ENCODE results near the gene LY6G6C.

DNA sequence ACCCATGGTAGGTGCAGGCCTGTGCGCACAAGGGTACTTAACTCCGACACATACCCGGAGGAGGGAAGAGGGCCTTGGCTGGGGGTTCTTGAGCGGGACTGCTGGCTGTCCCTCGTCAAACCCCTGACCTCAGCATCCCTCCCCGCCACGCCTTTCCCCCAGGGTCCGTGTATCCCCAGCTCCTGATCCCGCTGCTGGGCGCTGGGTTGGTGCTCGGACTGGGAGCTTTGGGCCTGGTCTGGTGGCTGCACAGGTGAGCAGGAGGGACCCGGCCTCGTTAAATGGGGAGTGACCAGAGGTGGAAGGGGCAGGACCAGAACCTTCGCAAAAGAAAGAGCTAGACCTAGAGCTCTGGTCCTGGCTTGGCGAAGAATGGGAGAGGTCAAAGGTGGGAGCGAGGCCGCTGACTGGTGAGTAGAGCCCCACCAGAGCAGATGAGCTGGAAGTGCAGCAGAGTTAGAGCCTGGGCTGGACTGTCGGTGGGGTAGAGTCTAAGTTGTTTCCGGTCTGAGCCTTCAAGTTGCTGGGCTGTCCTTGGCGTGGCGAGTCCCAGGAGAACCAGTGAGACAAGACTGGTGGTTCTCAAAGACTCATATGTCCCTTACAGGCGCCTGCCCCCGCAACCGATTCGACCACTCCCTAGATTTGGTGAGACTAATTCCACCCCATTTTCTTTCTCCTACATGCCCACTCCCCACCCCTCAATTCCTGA, 2.6 kb upstream of the LY6G6C start:
- TF ChIP-seq EP300 (IDR thresholded peaks at IDR 0.05) (no peak), POLR2A (IDR thresholded peaks at IDR 0.05) (no peak)
- TF ChIP-seq, protein P1, sequence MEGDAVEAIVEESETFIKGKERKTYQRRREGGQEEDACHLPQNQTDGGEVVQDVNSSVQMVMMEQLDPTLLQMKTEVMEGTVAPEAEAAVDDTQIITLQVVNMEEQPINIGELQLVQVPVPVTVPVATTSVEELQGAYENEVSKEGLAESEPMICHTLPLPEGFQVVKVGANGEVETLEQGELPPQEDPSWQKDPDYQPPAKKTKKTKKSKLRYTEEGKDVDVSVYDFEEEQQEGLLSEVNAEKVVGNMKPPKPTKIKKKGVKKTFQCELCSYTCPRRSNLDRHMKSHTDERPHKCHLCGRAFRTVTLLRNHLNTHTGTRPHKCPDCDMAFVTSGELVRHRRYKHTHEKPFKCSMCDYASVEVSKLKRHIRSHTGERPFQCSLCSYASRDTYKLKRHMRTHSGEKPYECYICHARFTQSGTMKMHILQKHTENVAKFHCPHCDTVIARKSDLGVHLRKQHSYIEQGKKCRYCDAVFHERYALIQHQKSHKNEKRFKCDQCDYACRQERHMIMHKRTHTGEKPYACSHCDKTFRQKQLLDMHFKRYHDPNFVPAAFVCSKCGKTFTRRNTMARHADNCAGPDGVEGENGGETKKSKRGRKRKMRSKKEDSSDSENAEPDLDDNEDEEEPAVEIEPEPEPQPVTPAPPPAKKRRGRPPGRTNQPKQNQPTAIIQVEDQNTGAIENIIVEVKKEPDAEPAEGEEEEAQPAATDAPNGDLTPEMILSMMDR (IDR thresholded peaks at IDR 0.05), result no peak
